H1 (cell line): ENCODE measurements around the gene ALG6. TPM values are rescaled to one million over a fixed set of nuclear protein-coding genes. Genes with fewer than 3 reads are reported as not detected.

Experiments
- CTCF ChIA-PET: fragments of 300-600 bp; sonication (Branson Sonifier 250); formaldehyde crosslinking; loops from one replicate; lab custom pipeline; 2021; ENCODE audit not compliant: partially characterized antibody; lab: Charles Lee
- POLR2A ChIA-PET: fragments of 300-600 bp; sonication (Branson Sonifier 250); formaldehyde crosslinking; loops from one replicate; lab custom pipeline; 2021; ENCODE audit warnings: inconsistent platforms; ENCODE audit not compliant: partially characterized antibody; lab: Charles Lee
- DNase-seq, 2 experiments: peaks; one replicate each; pipeline versions ENCODE4 v3.0.0 to v3.0.0-alpha.2; 2010 to 2022; ENCODE audit warnings: low spot score in 2 of 2, low read depth in 1 of 2, mixed read lengths in 1 of 2
- FAIRE-seq: peaks from 2 replicates; lab custom pipeline; 2011; peaks lifted over from hg19 to GRCh38; lab: Jason Lieb, UNC
- H2AFZ ChIP-seq: 2 replicates; pipeline ENCODE4 v1.8.1; 2012; ENCODE audit warnings: low read length, inconsistent platforms
- H2AK5ac ChIP-seq: 2 replicates; pipeline ENCODE4 v1.6.1; 2013; ENCODE audit warnings: low read depth, low read length
- H2BK120ac ChIP-seq: replicated peaks from 2 replicates; pipeline ENCODE3; 2013; ENCODE audit warnings: low read depth, low read length, inconsistent platforms
- H2BK12ac ChIP-seq: 2 replicates; pipeline ENCODE4 v1.6.1; 2013; ENCODE audit warnings: low read depth, low read length
- H2BK15ac ChIP-seq: 2 replicates; pipeline ENCODE4 v1.6.1; 2013; ENCODE audit warnings: low read length
- H2BK20ac ChIP-seq: 2 replicates; pipeline ENCODE4 v1.6.1; 2013; ENCODE audit warnings: low read length
- H2BK5ac ChIP-seq: 2 replicates; pipeline ENCODE4 v1.6.1; 2013; ENCODE audit warnings: low read depth, low read length
- H3K14ac ChIP-seq: 2 replicates; pipeline ENCODE4 v1.6.1; 2013; ENCODE audit warnings: inconsistent platforms; ENCODE audit not compliant: insufficient read length
- H3K18ac ChIP-seq: 2 replicates; pipeline ENCODE4 v1.6.1; 2013; ENCODE audit warnings: low read length; ENCODE audit errors: extremely low read depth
- H3K23ac ChIP-seq: 2 replicates; pipeline ENCODE4 v1.6.1; 2013; ENCODE audit warnings: inconsistent platforms; ENCODE audit not compliant: insufficient read length
- H3K23me2 ChIP-seq: 2 replicates; pipeline ENCODE4 v1.6.1; 2013; ENCODE audit warnings: low read depth, low read length
- H3K27ac ChIP-seq: 2 replicates; pipeline ENCODE4 v1.6.1; 2011; ENCODE audit warnings: low read depth, low read length, inconsistent platforms
- H3K27me3 ChIP-seq, 4 experiments: replicated peaks in 1 of 4; 1 replicate in 1 of 4; 2 replicates in 3 of 4; pipeline versions ENCODE4 v1.6.1 to v1.8.1; 2011 to 2013; ENCODE audit warnings: low read length in 3 of 4, mild to moderate bottlenecking in 3 of 4, inconsistent platforms in 2 of 4, mixed read lengths in 2 of 4, moderate library complexity in 1 of 4; ENCODE audit not compliant: control insufficient read depth in 3 of 4, insufficient read depth in 3 of 4; ENCODE audit errors: extremely low read depth in 1 of 4
- H3K36me3 ChIP-seq, 4 experiments: 2 replicates each; pipeline versions ENCODE4 v1.6.1 to v1.8.1; 2011 to 2013; ENCODE audit warnings: mild to moderate bottlenecking in 4 of 4, low read length in 3 of 4, moderate library complexity in 2 of 4, control low read depth in 1 of 4, inconsistent platforms in 1 of 4; ENCODE audit not compliant: insufficient read depth in 4 of 4, control insufficient read depth in 2 of 4
- H3K4ac ChIP-seq: replicated peaks from 2 replicates; pipeline ENCODE3; 2013; ENCODE audit warnings: low read length, low read depth, mixed read lengths, inconsistent platforms; ENCODE audit not compliant: insufficient read length
- H3K4me1 ChIP-seq, 4 experiments: replicated peaks in 1 of 4; 1 replicate in 1 of 4; 2 replicates in 3 of 4; pipeline versions ENCODE4 v1.6.1 to v1.8.1; 2011 to 2013; ENCODE audit warnings: low read length in 3 of 4, inconsistent platforms in 2 of 4, mixed read lengths in 1 of 4; ENCODE audit not compliant: insufficient read depth in 4 of 4, control insufficient read depth in 3 of 4
- H3K4me2 ChIP-seq, 2 experiments: 2 replicates each; pipeline versions ENCODE4 v1.6.1 to v1.8.1; 2011 to 2013; ENCODE audit warnings: low read depth in 2 of 2, low read length in 2 of 2, control low read depth in 1 of 2, inconsistent platforms in 1 of 2, mild to moderate bottlenecking in 1 of 2; ENCODE audit not compliant: insufficient read depth in 1 of 2
- H3K4me3 ChIP-seq, 4 experiments: fragments of 200-600, 300-600 bp in 1 of 4; sonication (generic), shearing (Covaris generic), sonication (Bioruptor Twin) in 1 of 4; 2 replicates each; pipeline versions ENCODE4 v1.5.1 to v1.8.1; 2011 to 2016; ENCODE audit warnings: low read length in 4 of 4, low read depth in 3 of 4, control low read depth in 2 of 4, inconsistent platforms in 2 of 4, mild to moderate bottlenecking in 2 of 4, mixed read lengths in 1 of 4, moderate library complexity in 1 of 4; ENCODE audit not compliant: insufficient read depth in 2 of 4; ENCODE audit errors: extremely low read depth in 1 of 4
- H3K56ac ChIP-seq: replicated peaks from 2 replicates; pipeline ENCODE3; 2013; ENCODE audit warnings: low read depth, mild to moderate bottlenecking, mixed read lengths, low read length, inconsistent platforms; ENCODE audit not compliant: insufficient read length
- H3K79me1 ChIP-seq: 2 replicates; pipeline ENCODE4 v1.6.1; 2013; ENCODE audit warnings: low read depth, low read length, control low read depth
- H3K79me2 ChIP-seq, 2 experiments: 2 replicates each; pipeline versions ENCODE4 v1.6.1 to v1.8.1; 2012 to 2013; ENCODE audit warnings: low read length in 2 of 2, mild to moderate bottlenecking in 2 of 2, inconsistent platforms in 1 of 2; ENCODE audit not compliant: insufficient read depth in 2 of 2, control insufficient read depth in 1 of 2
- H3K9ac ChIP-seq, 4 experiments: replicated peaks in 1 of 4; 1 replicate in 1 of 4; 2 replicates in 3 of 4; pipeline versions ENCODE4 v1.6.1 to v1.8.1; 2011 to 2013; ENCODE audit warnings: low read depth in 3 of 4, low read length in 3 of 4, control low read depth in 2 of 4, mild to moderate bottlenecking in 2 of 4, moderate library complexity in 2 of 4, inconsistent platforms in 1 of 4; ENCODE audit errors: extremely low read depth in 1 of 4
- H3K9me3 ChIP-seq, 2 experiments: 2 replicates each; pipeline versions ENCODE4 v1.6.1 to v1.8.1; 2012 to 2013; ENCODE audit warnings: mild to moderate bottlenecking in 2 of 2, moderate library complexity in 2 of 2, control low read depth in 1 of 2, inconsistent platforms in 1 of 2, low read depth in 1 of 2, low read length in 1 of 2, mixed read lengths in 1 of 2; ENCODE audit not compliant: insufficient read depth in 2 of 2
- H4K20me1 ChIP-seq, 2 experiments: replicated peaks in 1 of 2; 2 replicates each; pipeline versions ENCODE3 to v1.8.1; 2011 to 2013; ENCODE audit warnings: inconsistent platforms in 2 of 2, low read length in 2 of 2, mild to moderate bottlenecking in 1 of 2; ENCODE audit not compliant: insufficient read depth in 2 of 2, control insufficient read depth in 1 of 2
- H4K5ac ChIP-seq: 2 replicates; pipeline ENCODE4 v1.6.1; 2013; ENCODE audit warnings: low read length, low read depth, mixed read lengths, inconsistent platforms; ENCODE audit not compliant: insufficient read length
- H4K8ac ChIP-seq: 2 replicates; pipeline ENCODE4 v1.8.0; 2013; ENCODE audit warnings: mild to moderate bottlenecking, moderate library complexity, low read length, inconsistent platforms; ENCODE audit not compliant: insufficient read depth; ENCODE audit errors: extremely low read depth
- H4K91ac ChIP-seq: replicated peaks from 2 replicates; pipeline ENCODE3; 2013; ENCODE audit warnings: low read length, mixed read lengths, inconsistent platforms; ENCODE audit not compliant: insufficient read length
- ATF2 ChIP-seq: IDR thresholded peaks from 2 replicates; pipeline ENCODE4 v1.6.1; 2012; ENCODE audit warnings: low read length, inconsistent platforms
- BACH1 ChIP-seq: IDR thresholded peaks from 2 replicates; pipeline ENCODE4 v1.6.1; 2012; ENCODE audit warnings: low read length, improper control_type of control experiment
- CBX5 ChIP-seq: fragments of 300-800, 300-1000 bp; sonication (generic); IDR thresholded peaks from 2 replicates; pipeline ENCODE4 v1.7.1; 2016; ENCODE audit warnings: antibody characterized with exemption, low read length, low read depth
- CBX8 ChIP-seq: fragments of 300-800, 300-1000 bp; sonication (generic); IDR thresholded peaks from 2 replicates; pipeline ENCODE4 v1.7.1; 2016; ENCODE audit warnings: low read depth, low read length, borderline replicate concordance
- CEBPB ChIP-seq: IDR thresholded peaks from 2 replicates; pipeline ENCODE4 v1.6.1; 2012; ENCODE audit warnings: low read depth, low read length
- CREB1 ChIP-seq: IDR thresholded peaks from 2 replicates; pipeline ENCODE4 v1.6.1; 2012; ENCODE audit warnings: inconsistent platforms
- EGR1 ChIP-seq: IDR thresholded peaks from 2 replicates; pipeline ENCODE4 v1.6.1; 2011; ENCODE audit warnings: low read depth, low read length, borderline replicate concordance
- EP300 ChIP-seq, 2 experiments: IDR thresholded peaks; 1 replicate in 1 of 2; 2 replicates in 1 of 2; pipeline ENCODE4 v1.6.1; 2011 to 2012; ENCODE audit warnings: low read depth in 2 of 2, low read length in 2 of 2, mild to moderate bottlenecking in 2 of 2, borderline replicate concordance in 1 of 2, inconsistent platforms in 1 of 2, moderate library complexity in 1 of 2
- FOSL1 ChIP-seq: IDR thresholded peaks from 2 replicates; pipeline ENCODE4 v1.6.1; 2011; ENCODE audit warnings: mild to moderate bottlenecking, low read depth, low read length, moderate library complexity; ENCODE audit not compliant: insufficient read depth
- HDAC6 ChIP-seq: IDR thresholded peaks from one replicate; pipeline ENCODE4 v1.7.1; 2012; ENCODE audit warnings: low read depth, mild to moderate bottlenecking, inconsistent platforms, low read length, moderate library complexity
- POLR2AphosphoS5 ChIP-seq: IDR thresholded peaks from 2 replicates; pipeline ENCODE4 v1.6.1; 2011; ENCODE audit warnings: low read depth, low read length
- SIX5 ChIP-seq: IDR thresholded peaks from 2 replicates; pipeline ENCODE4 v1.6.1; 2011; ENCODE audit warnings: mild to moderate bottlenecking, low read depth, low read length
- SP1 ChIP-seq: IDR thresholded peaks from 2 replicates; pipeline ENCODE4 v1.6.1; 2011; ENCODE audit warnings: low read depth, low read length
- SP4 ChIP-seq: IDR thresholded peaks from 2 replicates; pipeline ENCODE4 v1.6.1; 2012; ENCODE audit warnings: low read length, inconsistent platforms
- WGBS, 2 experiments: shearing (Covaris generic) in 1 of 2; methylation state at CpG; one replicate each; pipeline versions ENCODE4 v1.1.6 to v1.1.7; 2013 to 2015; ENCODE audit warnings: low lambda C conversion rate in 2 of 2, mixed read lengths in 2 of 2, inconsistent platforms in 1 of 2, low coverage in 1 of 2, missing lambda C conversion rate in 1 of 2; ENCODE audit not compliant: insufficient replicate concordance in 2 of 2, insufficient coverage in 1 of 2, insufficient read length in 1 of 2; ENCODE audit errors: extremely low coverage in 1 of 2, missing lambda C conversion rate in 1 of 2; 5-methylcytosine and 5-hydroxymethylcytosine counted together
- polyA plus RNA-seq, 7 experiments: library from polyadenylated mRNA; depleted of rRNA in 3 of 7; stranded (reverse) in 5 of 7; unstranded in 2 of 7; fragments of >200 nt in 5 of 7; fragments of 200-250 nt in 2 of 7; gene quantifications; 1 replicate in 5 of 7; 2 replicates in 1 of 7; 4 replicates in 1 of 7; pipeline versions ENCODE4 v1.2.1 to v1.2.3, GENCODE V29; 2011 to 2013; ENCODE audit warnings: missing spikeins in 2 of 7, mixed read lengths in 2 of 7
- total RNA-seq: library from RNA; stranded (reverse); fragmentation: NEBNext Ultra II Directional; extraction: Animal tissue kit (Norgen Biotek cat#: 25700); gene quantifications from 2 replicates; pipeline ENCODE4 v1.2.1, GENCODE V29; 2021

Gene ALG6
- total and polyA plus RNA-seq, 2 of the 8 experiments (the other 6 are each of a cell fraction or from before 2014, with no cell fraction given): 17.8 to 26.8 TPM

GRCh38 chr1:63359561-63359960 is 7.9 kb upstream of the ALG6 start:
- no peak overlapping the region for H2BK5ac ChIP-seq
- H3K79me2 ChIP-seq: no peaks in the 10 kb centered on the region
- H3K27me3 ChIP-seq: no peaks in the 10 kb centered on the region
- H2BK120ac ChIP-seq: no peak overlapping the region
- no peak overlapping the region for H3K56ac ChIP-seq
- DNase-seq (no peak), FAIRE-seq (no peak)
- H3K18ac ChIP-seq: no peak overlapping the region
- H4K91ac ChIP-seq: no peak overlapping the region
- H3K9me3 ChIP-seq: no peaks in the 10 kb centered on the region
- H3K36me3 ChIP-seq: no peaks in the 10 kb centered on the region
- 91% methylated on average over 5 of the region's 5 CpGs; no CpG with 5 or more reads in 1 of the 2 experiments for WGBS, 2 experiments
- H2AK5ac ChIP-seq: no peak overlapping the region
- no peak overlapping the region for H3K14ac ChIP-seq
- H3K27ac ChIP-seq: no peak overlapping the region
- H3K23me2 ChIP-seq: no peaks in the 10 kb centered on the region; the same call in 1 of the 2 replicates
- H2BK12ac ChIP-seq: no peak overlapping the region
- no peaks in the 10 kb centered on the region for H4K20me1 ChIP-seq
- CTCF ChIA-PET: interaction anchor here (0.7 to 3.8 kb wide), 7 partner anchors 8 to 61 kb away, joined by 3 to 23 read pairs (median 4); no protein-coding TSS in a partner anchor
- no peak overlapping the region for H3K4ac ChIP-seq
- no peak overlapping the region for H3K23ac ChIP-seq
- no peak overlapping the region for H3K9ac ChIP-seq
- no peak overlapping the region for H3K4me3 ChIP-seq
- no peak overlapping the region for H4K8ac ChIP-seq
- POLR2A ChIA-PET: interaction anchor here (1.1 kb wide), 1 partner anchor 10 kb away, joined by 3 read pairs; no protein-coding TSS in a partner anchor
- peaks cover 0 to 2% (median 0%) of the 10 kb centered on the region in 4 experiments; a peak in 1 of 7 replicates for H3K4me1 ChIP-seq
- H2BK15ac ChIP-seq: no peak overlapping the region
- no peaks in the 10 kb centered on the region for H3K79me1 ChIP-seq
- no peak overlapping the region; the same call in 1 of the 2 replicates for H2BK20ac ChIP-seq
- no peak overlapping the region for H3K4me2 ChIP-seq
- H2AFZ ChIP-seq: no peak overlapping the region
- no peak overlapping the region for H4K5ac ChIP-seq
- TF ChIP-seq SP1: no peak
- TF ChIP-seq EP300 (IDR thresholded peaks at IDR 0.05; ENCODE audit: borderline replicate concordance in 1 of 2, low read depth in 2 of 2, low read length in 2 of 2): no peak
- no peak for TF ChIP-seq EGR1
- no peak for TF ChIP-seq ATF2
- no peak for TF ChIP-seq CREB1
- TF ChIP-seq BACH1: no peak
- no peak for TF ChIP-seq SIX5
- no peak for TF ChIP-seq CEBPB
- no peak for TF ChIP-seq CBX8
- TF ChIP-seq HDAC6: no peak
- no peak for TF ChIP-seq POLR2AphosphoS5
- no peak for TF ChIP-seq CBX5
- TF ChIP-seq SP4: no peak
- TF ChIP-seq FOSL1: no peak
